GM23248 (cell line): ENCODE measurements around the gene SMAD1. TPM values are rescaled to one million over a fixed set of nuclear protein-coding genes. Genes with fewer than 3 reads are reported as not detected.

ENCODE experiments used
- DNase-seq: peaks from one replicate; pipeline ENCODE4 v3.0.0-alpha.2; 2015
- H2AFZ ChIP-seq: fragments of 200-600 bp; sonication (generic); 2 replicates; pipeline ENCODE4 v1.6.1; 2016; ENCODE audit warnings: antibody characterized with exemption
- H3F3A ChIP-seq: fragments of 200-600 bp; sonication (generic); 2 replicates; pipeline ENCODE4 v1.6.1; 2016; ENCODE audit warnings: mild to moderate bottlenecking, antibody characterized with exemption, mixed run types; ENCODE audit not compliant: insufficient read depth
- H3K27ac ChIP-seq: fragments of 200-600 bp; sonication (generic); 2 replicates; pipeline ENCODE4 v1.5.1; 2016; ENCODE audit warnings: mild to moderate bottlenecking
- H3K27me3 ChIP-seq: fragments of 200-600 bp; sonication (generic); replicated peaks from 2 replicates; pipeline ENCODE4 v1.6.1; 2016; ENCODE audit warnings: mild to moderate bottlenecking; ENCODE audit not compliant: insufficient read depth
- H3K36me3 ChIP-seq: fragments of 200-600 bp; sonication (generic); 2 replicates; pipeline ENCODE4 v1.6.1; 2016; ENCODE audit warnings: low read depth, mild to moderate bottlenecking
- H3K4me1 ChIP-seq: fragments of 200-600 bp; sonication (generic); 2 replicates; pipeline ENCODE4 v1.6.1; 2016; ENCODE audit warnings: mild to moderate bottlenecking; ENCODE audit not compliant: insufficient read depth
- H3K4me2 ChIP-seq: fragments of 200-600 bp; sonication (generic); one replicate; pipeline ENCODE4 v1.6.1; 2016; ENCODE audit warnings: mild to moderate bottlenecking; ENCODE audit not compliant: unreplicated experiment
- H3K4me3 ChIP-seq: fragments of 200-600 bp; sonication (generic); 2 replicates; pipeline ENCODE4 v1.5.1; 2016; ENCODE audit warnings: mild to moderate bottlenecking
- H3K79me2 ChIP-seq: fragments of 200-600 bp; sonication (generic); 2 replicates; pipeline ENCODE4 v1.6.1; 2016; ENCODE audit warnings: mild to moderate bottlenecking; ENCODE audit not compliant: insufficient read depth
- H3K9ac ChIP-seq: fragments of 200-600 bp; sonication (generic); 2 replicates; pipeline ENCODE4 v1.6.1; 2016; ENCODE audit warnings: mild to moderate bottlenecking
- H3K9me2 ChIP-seq: fragments of 200-600 bp; sonication (generic); 2 replicates; pipeline ENCODE4 v1.6.1; 2016; ENCODE audit warnings: mixed run types, mild to moderate bottlenecking, moderate library complexity; ENCODE audit not compliant: insufficient read depth
- H3K9me3 ChIP-seq: fragments of 200-600 bp; sonication (generic); one replicate; pipeline ENCODE4 v1.6.1; 2017; ENCODE audit warnings: low read depth
- H4K20me1 ChIP-seq: fragments of 200-600 bp; sonication (generic); 2 replicates; pipeline ENCODE4 v1.6.0; 2016; ENCODE audit not compliant: insufficient read depth
- EZH2 ChIP-seq: fragments of 200-600 bp; sonication (generic); IDR thresholded peaks from 2 replicates; pipeline ENCODE4 v1.6.1; 2018; ENCODE audit warnings: antibody characterized with exemption, mild to moderate bottlenecking; ENCODE audit not compliant: insufficient read depth, poor library complexity, severe bottlenecking
- EZH2phosphoT487 ChIP-seq: fragments of 200-600 bp; sonication (generic); IDR thresholded peaks from 2 replicates; pipeline ENCODE4 v1.6.1; 2018; ENCODE audit warnings: antibody characterized with exemption, moderate library complexity, mild to moderate bottlenecking, low read depth; ENCODE audit not compliant: insufficient read depth
- WGBS, 2 experiments: methylation state at CpG; one replicate each; pipeline ENCODE4 v1.1.6; 2015 to 2017; ENCODE audit warnings: low lambda C conversion rate in 2 of 2, low coverage in 1 of 2; ENCODE audit errors: missing lambda C conversion rate in 2 of 2; 5-methylcytosine and 5-hydroxymethylcytosine counted together
- in situ Hi-C: fragments of 300-500 bp; cut with MboI; formaldehyde crosslinking; loops from 2 replicates; pipeline ENCODE4 v1.15.0; 2020
- polyA plus RNA-seq: library from polyadenylated mRNA; unstranded; fragments of >200 nt; fragmentation: Nextera tagmentation; extraction: Ambion mirVana; gene quantifications from 2 replicates; pipeline ENCODE4 v1.2.1, GENCODE V29; 2016
- total RNA-seq: library from RNA; depleted of rRNA; stranded (reverse); fragments of >200 nt; shearing (Covaris generic); gene quantifications from 2 replicates; pipeline ENCODE4 v1.2.3, GENCODE V29; 2014

Gene SMAD1
- total and polyA plus RNA-seq, 2 experiments from 2014 or later: 20.2 to 24.0 TPM

GRCh38 chr4:145446184-145446583, 35.5 kb upstream of the SMAD1 start:
- Histone ChIP-seq H3K9me2 (no peaks in the 10 kb centered on the region), H3K79me2 (no peaks in the 10 kb centered on the region), H3F3A (no peaks in the 10 kb centered on the region), H3K36me3 (no peaks in the 10 kb centered on the region), H3K27me3 (0 out of 2 replicates have a peak, but pooled peaks cover 6% of the 10 kb centered on the region), H3K4me2 (no peak overlapping the region), H3K27ac (no peak overlapping the region), H3K9me3 (no peaks in the 10 kb centered on the region), H3K4me3 (no peak overlapping the region), H2AFZ (no peak overlapping the region), H3K4me1 (no peaks in the 10 kb centered on the region), H4K20me1 (no peaks in the 10 kb centered on the region), H3K9ac (no peak overlapping the region)
- 50 to 52% methylated on average over 1 of the region's 1 CpG for WGBS, 2 experiments
- DNase-seq: no peak
- in situ Hi-C loops: no loop called here
- TF ChIP-seq EZH2phosphoT487: no peak
- TF ChIP-seq EZH2: no peak

GRCh38 chr4:145451895-145452294, 29.8 kb upstream of the SMAD1 start:
- Histone ChIP-seq H3F3A (no peaks in the 10 kb centered on the region), H3K79me2 (no peaks in the 10 kb centered on the region), H3K4me1 (no peaks in the 10 kb centered on the region), H3K36me3 (no peaks in the 10 kb centered on the region), H3K27me3 (no peaks in the 10 kb centered on the region; the same call in 1 of the 2 replicates), H3K9me2 (no peaks in the 10 kb centered on the region), H3K4me3 (no peak overlapping the region), H3K27ac (no peak overlapping the region), H2AFZ (no peak overlapping the region), H4K20me1 (no peaks in the 10 kb centered on the region), H3K4me2 (no peak overlapping the region), H3K9ac (no peak overlapping the region), H3K9me3 (no peaks in the 10 kb centered on the region)
- TF ChIP-seq EZH2phosphoT487 (no peak), EZH2 (no peak)
- in situ Hi-C loops: no loop called here
- no peak for DNase-seq
- 71 to 74% methylated on average over 1 of the region's 1 CpG for WGBS, 2 experiments

- Histone ChIP-seq H3F3A (no peaks in the 10 kb centered on the region), H3K9me3 (no peaks in the 10 kb centered on the region), H4K20me1 (no peaks in the 10 kb centered on the region), H3K36me3 (no peaks in the 10 kb centered on the region), H3K4me1 (no peaks in the 10 kb centered on the region), H3K4me3 (no peak overlapping the region), H3K27ac (no peak overlapping the region), H3K4me2 (no peak overlapping the region), H3K79me2 (no peaks in the 10 kb centered on the region), H3K9me2 (no peaks in the 10 kb centered on the region), H2AFZ (no peak overlapping the region), H3K9ac (no peak overlapping the region), H3K27me3 (no peaks in the 10 kb centered on the region; the same call in 1 of the 2 replicates)
- 43 to 52% methylated on average over 5 of the region's 5 CpGs for WGBS, 2 experiments
- in situ Hi-C loops: no loop called here
- no peak for DNase-seq
- no peak for TF ChIP-seq EZH2phosphoT487
- no peak for TF ChIP-seq EZH2
Measured at GRCh38 chr4:145452447-145453162, 29.0 kb upstream of the SMAD1 start.

- Histone ChIP-seq H3K27ac (no peak overlapping the region), H3K4me2 (no peak overlapping the region), H4K20me1 (no peaks in the 10 kb centered on the region), H2AFZ (no peak overlapping the region), H3K79me2 (no peaks in the 10 kb centered on the region), H3F3A (no peaks in the 10 kb centered on the region), H3K4me1 (no peaks in the 10 kb centered on the region), H3K4me3 (no peak overlapping the region), H3K36me3 (no peaks in the 10 kb centered on the region), H3K9ac (no peak overlapping the region), H3K9me3 (no peaks in the 10 kb centered on the region), H3K9me2 (no peaks in the 10 kb centered on the region), H3K27me3 (no peaks in the 10 kb centered on the region; the same call in 1 of the 2 replicates)
- no peak for DNase-seq
- no peak for TF ChIP-seq EZH2
- TF ChIP-seq EZH2phosphoT487: no peak
- in situ Hi-C loops: no loop called here
Measured at GRCh38 chr4:145453163-145453520, 28.5 kb upstream of the SMAD1 start.
